ENCODE measurements around the gene MACROD2. TPM values are rescaled to one million over a fixed set of nuclear protein-coding genes. Genes with fewer than 3 reads are reported as not detected.

The MACROD2 gene
- total RNA-seq, 2 donors from 2014 or later, result 0.94 to 10.4 TPM

DNA sequence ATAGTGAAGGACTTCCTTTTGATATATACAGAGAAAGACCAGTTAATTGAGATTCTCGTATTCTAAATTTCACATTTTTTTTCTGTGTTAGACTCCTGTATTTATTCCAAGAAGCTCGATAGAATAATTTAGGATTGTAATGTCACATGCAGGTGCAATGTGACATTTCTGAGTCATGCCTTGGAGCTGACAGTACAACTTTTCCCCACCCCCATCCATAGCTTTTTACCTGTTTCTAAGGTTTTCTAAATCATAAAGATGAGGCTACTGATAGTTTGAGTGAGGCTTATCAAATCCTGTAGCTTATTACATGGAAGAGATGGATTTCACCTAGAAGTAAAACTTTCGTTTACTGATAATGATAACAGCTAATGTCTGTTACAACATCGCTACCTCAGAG, 304.5 kb downstream of the MACROD2 start:
- Histone ChIP-seq H3K4me3 (no peak overlapping the region), H3K27me3 (no peaks in the 10 kb centered on the region), H3K9me3 (peaks cover 0 to 6% of the 10 kb centered on the region in 2 donors), H3K27ac (no peak overlapping the region), H3K4me1 (no peaks in the 10 kb centered on the region), H3K36me3 (no peaks in the 10 kb centered on the region)
- TF ChIP-seq, protein P1, sequence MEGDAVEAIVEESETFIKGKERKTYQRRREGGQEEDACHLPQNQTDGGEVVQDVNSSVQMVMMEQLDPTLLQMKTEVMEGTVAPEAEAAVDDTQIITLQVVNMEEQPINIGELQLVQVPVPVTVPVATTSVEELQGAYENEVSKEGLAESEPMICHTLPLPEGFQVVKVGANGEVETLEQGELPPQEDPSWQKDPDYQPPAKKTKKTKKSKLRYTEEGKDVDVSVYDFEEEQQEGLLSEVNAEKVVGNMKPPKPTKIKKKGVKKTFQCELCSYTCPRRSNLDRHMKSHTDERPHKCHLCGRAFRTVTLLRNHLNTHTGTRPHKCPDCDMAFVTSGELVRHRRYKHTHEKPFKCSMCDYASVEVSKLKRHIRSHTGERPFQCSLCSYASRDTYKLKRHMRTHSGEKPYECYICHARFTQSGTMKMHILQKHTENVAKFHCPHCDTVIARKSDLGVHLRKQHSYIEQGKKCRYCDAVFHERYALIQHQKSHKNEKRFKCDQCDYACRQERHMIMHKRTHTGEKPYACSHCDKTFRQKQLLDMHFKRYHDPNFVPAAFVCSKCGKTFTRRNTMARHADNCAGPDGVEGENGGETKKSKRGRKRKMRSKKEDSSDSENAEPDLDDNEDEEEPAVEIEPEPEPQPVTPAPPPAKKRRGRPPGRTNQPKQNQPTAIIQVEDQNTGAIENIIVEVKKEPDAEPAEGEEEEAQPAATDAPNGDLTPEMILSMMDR (IDR thresholded peaks at IDR 0.05), result no peak
- no peak for DNase-seq (ENCODE audit: low spot score)

- Histone ChIP-seq H3K27ac (no peak overlapping the region), H3K36me3 (no peaks in the 10 kb centered on the region), H3K9me3 (peaks cover 0 to 6% of the 10 kb centered on the region in 2 donors), H3K27me3 (no peaks in the 10 kb centered on the region), H3K4me1 (no peaks in the 10 kb centered on the region), H3K4me3 (no peak overlapping the region)
- DNase-seq (ENCODE audit: low spot score), result no peak
- TF ChIP-seq, protein P1 (IDR thresholded peaks at IDR 0.05), result no peak
Observed at GRCh38 chr20:14303106-14303505, 307.8 kb downstream of the MACROD2 start.

DNA sequence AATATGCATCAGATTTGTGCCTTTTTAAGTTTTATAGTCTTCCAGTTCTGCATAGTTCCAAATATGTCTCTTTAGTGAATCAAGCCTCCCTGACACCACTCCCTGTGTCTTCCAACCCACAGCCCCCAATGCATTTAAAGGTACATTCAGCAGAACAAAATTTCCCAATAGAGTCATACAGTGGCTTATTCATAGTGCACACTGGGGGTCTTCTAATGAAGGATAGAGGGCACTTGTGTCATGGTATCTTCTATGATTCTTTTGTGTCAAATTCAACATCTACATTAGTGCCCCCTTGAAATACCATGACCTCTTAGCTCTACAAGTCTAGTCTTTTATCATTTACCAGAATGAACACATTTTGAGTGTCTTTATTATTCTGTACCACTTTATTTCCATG, 308.3 kb downstream of the MACROD2 start:
- no peak overlapping the region for H3K27ac ChIP-seq
- no peaks in the 10 kb centered on the region for H3K27me3 ChIP-seq
- H3K4me3 ChIP-seq, result no peak overlapping the region
- H3K4me1 ChIP-seq, result no peaks in the 10 kb centered on the region
- TF ChIP-seq, protein P1 (IDR thresholded peaks at IDR 0.05), result no peak
- peaks cover 0 to 6% of the 10 kb centered on the region in 2 donors for H3K9me3 ChIP-seq
- no peak for DNase-seq (ENCODE audit: low spot score)
- no peaks in the 10 kb centered on the region for H3K36me3 ChIP-seq

- DNase-seq (ENCODE audit: low spot score), result no peak
- Histone ChIP-seq H3K9me3 (peaks cover 0 to 6% of the 10 kb centered on the region in 2 donors), H3K36me3 (no peaks in the 10 kb centered on the region), H3K4me1 (no peaks in the 10 kb centered on the region), H3K27me3 (no peaks in the 10 kb centered on the region), H3K4me3 (no peak overlapping the region), H3K27ac (no peak overlapping the region)
- TF ChIP-seq, protein P1 (IDR thresholded peaks at IDR 0.05), result no peak
Observed at GRCh38 chr20:14304472-14304871, 309.2 kb downstream of the MACROD2 start.

- no peak for DNase-seq (ENCODE audit: low spot score)
- TF ChIP-seq, protein P1 (IDR thresholded peaks at IDR 0.05), result no peak
- no peaks in the 10 kb centered on the region for H3K9me3 ChIP-seq
- no peaks in the 10 kb centered on the region for H3K27me3 ChIP-seq
- H3K4me3 ChIP-seq, result no peak overlapping the region
- H3K36me3 ChIP-seq, result no peaks in the 10 kb centered on the region
- no peak overlapping the region for H3K27ac ChIP-seq
- H3K4me1 ChIP-seq, result no peaks in the 10 kb centered on the region
Observed at GRCh38 chr20:14307956-14308355, 312.6 kb downstream of the MACROD2 start.

- DNase-seq (ENCODE audit: low spot score), result no peak
- no peaks in the 10 kb centered on the region for H3K36me3 ChIP-seq
- no peaks in the 10 kb centered on the region for H3K27me3 ChIP-seq
- H3K4me1 ChIP-seq, result no peaks in the 10 kb centered on the region
- H3K27ac ChIP-seq, result no peak overlapping the region
- TF ChIP-seq, protein P1 (IDR thresholded peaks at IDR 0.05), result no peak
- H3K9me3 ChIP-seq, result no peaks in the 10 kb centered on the region
- H3K4me3 ChIP-seq, result no peak overlapping the region
Observed at GRCh38 chr20:14310977-14311627, 315.8 kb downstream of the MACROD2 start.

All from right atrium auricular region (tissue), 2 donors.